ENCODE measurements around the gene SART1.
"Not testable (repeated sequence)": the region's sequence is repeated elsewhere in the genome, so short reads cannot be mapped to it uniquely, and the experiment has no call there.

The SART1 gene

GRCh38 chr11:65987336-65987735 is 25.8 kb downstream of the SART1 start:
- DNase-seq (ENCODE audit: insufficient read length, low spot score) (no peak), FAIRE-seq (no peak)

GRCh38 chr11:65988791-65989592 is 27.5 kb downstream of the SART1 start:
- FAIRE-seq (peak; percentile 100), DNase-seq (ENCODE audit: insufficient read length, low spot score) (peak; percentile 97)

- DNase-seq (ENCODE audit: insufficient read length, low spot score) (no peak), FAIRE-seq (no peak)
Observed at GRCh38 chr11:65992056-65992455, 30.5 kb downstream of the SART1 start.

GRCh38 chr11:65997286-65997685 is 35.8 kb downstream of the SART1 start:
- DNase-seq (ENCODE audit: insufficient read length, low spot score) (no peak), FAIRE-seq (no peak)

GRCh38 chr11:66001942-66002647 is 40.6 kb downstream of the SART1 start, which contains the start of the genes BANF1 and EIF1AD:
TSS of gene BANF1 (plus strand) at chr11:66002503. CDS start at chr11:66003251, 748 bp downstream.
TSS of gene EIF1AD (minus strand) at chr11:66002157. CDS start at chr11:66000389, 1,768 bp downstream.
- DNase-seq (ENCODE audit: insufficient read length, low spot score), result peak; percentile 98
- peak; percentile 97 for FAIRE-seq

- DNase-seq (ENCODE audit: insufficient read length, low spot score) (peak; percentile 71), FAIRE-seq (no peak)
Observed at GRCh38 chr11:66002648-66003225, 41.2 kb downstream of the SART1 start.

- FAIRE-seq, result no peak
- no peak for DNase-seq (ENCODE audit: insufficient read length, low spot score)
Observed at GRCh38 chr11:66003291-66003690, 41.8 kb downstream of the SART1 start.

GRCh38 chr11:66004186-66004585 is 42.7 kb downstream of the SART1 start:
- FAIRE-seq (no peak), DNase-seq (ENCODE audit: insufficient read length, low spot score) (no peak)

- DNase-seq (ENCODE audit: insufficient read length, low spot score) (no peak), FAIRE-seq (peak; percentile 9)
Observed at GRCh38 chr11:66006134-66006890, 44.8 kb downstream of the SART1 start.

GRCh38 chr11:66006891-66007176 is 45.3 kb downstream of the SART1 start:
- FAIRE-seq (no peak), DNase-seq (ENCODE audit: insufficient read length, low spot score) (no peak)

GRCh38 chr11:66007201-66007634 is 45.7 kb downstream of the SART1 start:
- DNase-seq (ENCODE audit: insufficient read length, low spot score) (no peak), FAIRE-seq (no peak)

- DNase-seq (ENCODE audit: insufficient read length, low spot score) (no peak), FAIRE-seq (peak; percentile 57)
Observed at GRCh38 chr11:66008095-66008467, 46.5 kb downstream of the SART1 start.

GRCh38 chr11:66008468-66009101 is 47.1 kb downstream of the SART1 start:
- DNase-seq (ENCODE audit: insufficient read length, low spot score) (no peak), FAIRE-seq (peak; percentile 80)

- FAIRE-seq; DNase-seq (ENCODE audit: insufficient read length, low spot score): not testable (repeated sequence)
Observed at GRCh38 chr11:66010036-66010435, 48.5 kb downstream of the SART1 start.

- peak; percentile 91 for FAIRE-seq
Observed at GRCh38 chr11:66011239-66011784, 49.8 kb downstream of the SART1 start.

GRCh38 chr11:66011785-66012303 is 50.3 kb downstream of the SART1 start, which contains the start of gene CST6:
TSS of gene CST6 (plus strand) at chr11:66012008. CDS start at chr11:66012045, 37 bp downstream.
- FAIRE-seq (peak; percentile 20), DNase-seq (ENCODE audit: insufficient read length, low spot score) (no peak)

More at GRCh38 chr11:66011239-66011784, 49.8 kb downstream of the SART1 start:
- DNase-seq (ENCODE audit: insufficient read length, low spot score), result no peak

GRCh38 chr11:66012371-66012945 is 50.9 kb downstream of the SART1 start:
- FAIRE-seq (no peak), DNase-seq (ENCODE audit: insufficient read length, low spot score) (no peak)

GRCh38 chr11:66012946-66013761 is 51.6 kb downstream of the SART1 start:
- peak; percentile 90 for FAIRE-seq

GRCh38 chr11:66013762-66014100 is 52.2 kb downstream of the SART1 start:
- FAIRE-seq (no peak), DNase-seq (ENCODE audit: insufficient read length, low spot score) (no peak)

More at GRCh38 chr11:66012946-66013761, 51.6 kb downstream of the SART1 start:
- DNase-seq (ENCODE audit: insufficient read length, low spot score), result no peak
